Epidermal melanocyte (primary cell): ENCODE results near the gene PHF11.

Experiments
- DNase-seq: peaks from one replicate; pipeline ENCODE4 v3.0.0; 2011; ENCODE audit warnings: low spot score; ENCODE audit not compliant: insufficient read length

PHF11 gene

DNA sequence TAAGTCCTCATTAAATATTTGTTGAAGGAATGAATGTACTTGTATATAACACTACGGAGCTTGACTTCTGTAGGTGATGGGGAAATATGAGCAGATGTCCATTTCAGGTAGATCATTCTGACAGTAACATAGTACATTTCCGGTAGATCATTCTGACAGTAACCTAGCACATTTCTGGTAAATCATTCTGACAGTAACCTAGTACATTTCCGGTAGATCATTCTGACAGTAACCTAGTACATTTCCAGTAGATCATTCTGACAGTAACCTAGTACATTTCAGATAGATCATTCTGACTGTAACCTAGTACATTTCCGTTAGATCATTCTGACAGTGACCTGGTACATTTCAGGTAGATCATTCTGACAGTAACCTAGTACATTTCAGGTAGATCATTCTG, 2.5 kb downstream of the PHF11 start:
- no peak for DNase-seq

DNA sequence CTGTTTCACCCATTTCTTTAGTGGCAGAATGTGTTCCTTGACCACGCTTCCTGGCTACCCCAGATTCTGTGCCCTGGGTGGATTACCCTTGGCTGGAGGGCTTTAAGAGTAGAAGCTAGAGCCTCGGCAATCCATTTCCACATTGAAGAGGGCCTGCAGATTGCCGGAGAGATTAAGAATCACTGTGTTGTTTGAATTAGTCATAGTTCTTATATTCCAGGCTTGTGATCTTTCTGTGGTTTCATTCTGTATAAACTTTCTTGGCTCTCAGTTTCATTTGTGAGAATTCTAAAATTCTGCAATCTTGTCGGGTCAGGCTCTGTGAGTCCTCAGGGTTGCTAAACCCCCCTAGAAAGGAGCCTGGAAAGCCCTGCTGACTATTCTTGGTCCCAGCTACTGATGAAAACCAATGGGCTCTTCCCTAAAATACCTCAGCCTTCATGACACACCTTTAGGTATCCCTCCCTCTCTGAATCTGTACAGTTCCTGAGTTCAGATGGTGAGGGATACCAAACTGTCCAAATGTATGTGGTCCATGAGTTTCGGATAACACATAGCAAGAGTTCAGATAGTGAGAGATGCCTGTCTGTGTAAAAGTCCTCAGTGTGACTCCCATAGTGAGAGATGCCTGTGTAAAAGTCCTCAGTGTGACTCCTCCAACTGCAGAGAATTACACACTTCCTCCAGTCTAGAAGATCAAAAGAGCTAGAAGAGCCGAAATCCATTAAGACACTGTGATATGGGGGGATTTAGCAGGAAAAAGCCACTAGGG, 4.3 kb downstream of the PHF11 start:
- DNase-seq: peak; percentile 88

DNA sequence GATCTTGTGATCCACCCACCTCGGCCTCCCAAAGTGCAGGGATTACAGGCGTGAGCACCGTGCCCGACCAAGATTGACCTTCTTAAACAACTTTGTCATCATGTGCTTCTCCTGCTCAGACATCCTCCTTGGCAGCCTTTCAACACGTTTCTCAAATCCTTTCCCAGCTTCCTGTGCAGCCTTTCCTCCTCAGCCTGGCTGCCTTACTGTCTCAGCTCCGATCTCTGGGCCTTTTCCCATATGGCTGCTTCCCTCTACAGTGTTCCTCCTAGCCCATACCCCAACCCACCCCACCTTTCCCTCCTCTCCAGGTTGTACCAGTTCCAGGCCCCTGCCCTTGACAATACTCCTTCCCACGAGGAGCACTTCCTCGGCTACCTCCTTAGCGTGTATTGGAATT, 7.2 kb downstream of the PHF11 start:
- no peak for DNase-seq

DNA sequence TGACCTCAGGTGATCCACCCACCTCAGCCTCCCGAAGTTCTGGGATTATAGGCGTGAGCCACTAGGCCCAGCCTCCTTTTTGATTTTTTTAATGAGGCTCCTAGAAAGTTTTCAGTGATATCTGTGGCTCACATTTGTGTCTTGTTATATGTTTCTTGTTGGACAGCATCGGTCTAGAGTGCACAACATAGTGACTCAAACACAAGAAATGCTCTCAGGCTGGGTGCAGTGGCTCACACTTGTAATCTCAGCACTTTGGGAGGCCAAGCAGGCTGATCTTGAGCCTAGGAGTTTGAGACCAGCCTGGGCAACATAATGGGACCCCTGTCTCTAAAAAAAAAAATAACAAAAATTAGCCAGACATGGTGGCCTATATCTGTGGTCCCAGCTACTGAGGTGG, 8.2 kb downstream of the PHF11 start:
- no peak for DNase-seq

DNA sequence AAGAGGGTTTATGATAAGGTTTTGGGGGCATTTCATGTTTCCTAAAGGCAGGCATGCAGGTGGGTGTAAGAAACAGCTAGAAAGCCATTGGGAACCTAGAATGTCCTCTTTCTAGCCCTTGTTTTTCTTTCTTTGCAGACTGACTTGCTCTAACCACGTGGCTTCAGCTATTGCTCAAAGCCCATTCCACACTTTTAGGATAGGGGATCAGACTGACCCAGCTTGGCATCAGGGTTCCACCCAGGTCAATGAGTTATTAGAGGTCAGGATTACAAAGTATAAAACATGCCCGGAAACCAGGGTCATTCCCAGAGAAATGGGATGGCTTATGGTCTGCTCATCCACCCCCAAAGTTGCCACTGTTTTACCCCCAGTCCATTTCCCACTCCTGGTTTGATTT, 16.8 kb downstream of the PHF11 start:
- DNase-seq: no peak

DNA sequence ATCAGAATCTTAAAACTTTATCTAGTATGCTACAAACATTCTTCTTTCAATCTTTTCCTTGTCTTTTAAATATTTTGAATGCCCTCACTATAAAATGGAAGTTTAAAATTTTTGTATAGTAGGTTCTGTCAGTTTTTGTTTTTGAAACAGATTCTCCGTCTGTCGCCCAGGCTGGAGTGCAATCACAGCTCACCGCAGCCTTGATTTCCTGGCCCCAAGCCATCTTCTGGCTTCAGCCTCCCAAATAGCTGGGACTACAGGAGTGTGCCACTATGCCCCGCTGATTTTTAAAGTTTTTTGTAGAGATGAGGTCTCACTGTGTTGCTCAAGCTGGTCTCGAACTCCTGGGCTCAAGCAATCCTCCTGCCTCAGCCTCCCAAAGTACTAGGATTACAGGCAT, 20.7 kb downstream of the PHF11 start:
- DNase-seq: no peak

DNA sequence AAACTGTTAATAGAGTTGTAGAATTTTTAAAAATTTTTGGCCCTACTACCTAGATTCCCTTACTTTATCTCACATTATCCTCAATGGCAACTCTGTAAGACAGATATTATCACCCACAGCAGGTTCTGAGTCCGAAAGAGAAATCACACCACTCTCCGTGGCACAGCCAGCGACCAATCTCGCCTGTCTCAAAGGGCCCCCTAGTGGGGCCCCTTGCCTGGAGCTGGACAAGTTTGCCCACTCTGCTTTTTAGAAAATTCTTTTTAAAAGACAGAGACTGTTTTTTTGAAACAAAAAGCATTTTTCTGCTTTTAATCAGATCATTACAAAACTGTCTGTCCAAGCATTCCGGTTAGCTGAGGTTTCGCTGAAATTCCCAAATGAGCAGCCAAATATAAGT, 21.7 kb downstream of the PHF11 start:
- no peak for DNase-seq

DNA sequence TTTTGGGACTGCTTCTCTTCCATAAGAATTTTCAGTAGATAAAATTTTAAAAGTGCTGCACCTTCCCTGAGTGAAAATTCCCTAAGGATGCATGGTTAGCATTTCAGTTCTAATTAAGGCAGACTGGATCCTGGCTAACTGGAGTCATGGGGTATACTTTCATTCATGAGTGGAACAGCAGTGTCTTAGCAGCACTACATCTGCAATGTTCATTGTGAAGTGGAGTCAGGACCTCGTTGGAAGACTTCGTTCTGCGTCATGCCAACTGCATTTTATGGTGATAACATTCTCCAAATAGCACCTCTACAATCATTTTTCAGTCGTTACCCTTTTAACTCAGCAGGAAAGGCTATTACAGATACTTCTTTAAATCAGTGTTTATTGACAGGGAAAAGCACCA, 25.5 kb downstream of the PHF11 start:
- DNase-seq: no peak

DNA sequence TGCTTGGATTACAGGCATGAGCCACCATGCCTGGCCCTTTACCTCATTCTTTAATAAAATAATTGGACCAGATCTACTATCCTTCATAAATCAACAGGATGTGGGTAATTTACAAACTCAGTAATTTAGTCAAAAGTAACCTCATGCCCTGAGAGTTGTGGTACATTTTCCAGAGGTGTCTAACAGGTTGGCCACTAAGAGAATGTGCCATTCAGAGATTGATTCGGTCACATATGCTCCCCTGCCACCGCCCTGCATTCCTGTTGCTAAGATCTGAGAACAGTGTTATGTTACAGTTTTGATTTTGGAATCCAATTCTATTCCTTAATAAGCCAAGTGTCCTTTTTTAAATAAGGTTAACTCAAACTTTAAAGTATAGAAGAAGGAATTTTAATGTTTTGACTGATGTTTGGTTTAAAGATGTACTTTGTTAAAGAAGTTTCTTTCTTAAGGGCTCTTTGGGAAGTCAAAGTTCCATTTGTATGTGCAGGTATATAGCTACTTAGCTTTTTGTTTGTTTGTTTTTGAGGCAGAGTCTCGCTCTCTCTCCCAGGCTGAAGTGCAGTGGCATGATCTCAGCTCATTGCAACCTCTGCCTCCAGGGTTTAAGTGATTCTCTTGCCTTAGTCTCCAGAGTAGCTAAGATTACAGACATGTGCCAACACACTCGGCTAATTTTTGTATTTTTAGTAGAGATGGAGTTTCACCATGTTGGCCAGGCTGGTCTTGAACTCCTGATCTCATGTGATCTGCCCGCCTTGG, 29.2 kb downstream of the PHF11 start:
- no peak for DNase-seq

DNA sequence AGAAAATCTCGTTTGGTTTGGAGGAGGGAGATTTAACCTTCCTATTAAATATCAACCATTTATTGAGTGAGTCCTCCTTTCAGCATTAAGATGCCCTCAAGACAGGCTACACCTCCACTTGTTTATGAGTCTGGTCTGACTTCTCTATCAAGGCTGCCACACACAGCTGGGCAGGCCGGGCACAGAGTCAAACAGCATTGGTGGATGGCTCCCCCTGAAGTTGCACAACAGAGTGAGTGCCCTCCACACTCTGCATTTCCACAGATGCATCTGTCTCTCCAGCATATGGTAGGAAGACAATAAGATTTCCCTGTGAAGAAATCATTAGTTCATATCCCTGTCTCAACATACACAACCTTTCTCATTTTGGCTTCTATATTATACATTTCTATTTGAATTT, 31.4 kb downstream of the PHF11 start:
- DNase-seq: no peak

DNA sequence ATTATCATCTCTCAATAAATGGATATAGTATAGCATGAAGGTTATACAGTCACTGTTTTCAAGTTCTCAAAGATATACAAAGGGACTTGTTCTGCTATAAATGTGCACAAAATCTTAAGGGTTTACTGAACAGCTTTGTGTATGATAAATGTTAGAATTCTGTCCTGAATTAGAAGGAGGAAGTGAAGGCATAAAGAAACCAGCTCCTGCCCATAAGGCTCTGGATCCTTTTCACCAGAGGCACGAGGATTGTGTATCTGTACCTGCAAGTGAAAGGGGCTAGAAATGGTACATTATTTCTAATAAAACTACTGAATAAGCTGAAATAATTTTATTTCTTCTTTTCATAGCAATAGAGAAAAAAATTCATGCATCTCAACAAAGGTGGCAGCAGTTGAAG, 32.4 kb downstream of the PHF11 start:
- DNase-seq: no peak

DNA sequence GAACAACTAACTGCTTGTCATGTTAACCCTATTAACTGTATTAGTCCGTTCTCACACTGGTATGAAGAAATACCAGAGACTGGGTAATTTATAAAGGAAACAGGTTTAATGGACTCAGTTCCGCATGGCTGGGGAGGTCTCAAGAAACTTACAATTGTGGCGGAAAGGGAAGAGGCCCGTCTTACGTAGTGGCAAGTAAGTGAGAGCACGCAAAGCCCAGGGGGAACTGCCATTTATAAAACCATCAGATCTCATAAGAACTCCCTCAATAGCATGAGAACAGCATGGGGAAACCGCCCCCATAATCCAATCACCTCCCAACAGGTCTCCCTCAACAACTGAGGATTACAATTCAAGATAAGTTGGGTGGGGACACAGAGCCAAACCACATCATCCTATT, 34.7 kb downstream of the PHF11 start:
- DNase-seq: no peak

DNA sequence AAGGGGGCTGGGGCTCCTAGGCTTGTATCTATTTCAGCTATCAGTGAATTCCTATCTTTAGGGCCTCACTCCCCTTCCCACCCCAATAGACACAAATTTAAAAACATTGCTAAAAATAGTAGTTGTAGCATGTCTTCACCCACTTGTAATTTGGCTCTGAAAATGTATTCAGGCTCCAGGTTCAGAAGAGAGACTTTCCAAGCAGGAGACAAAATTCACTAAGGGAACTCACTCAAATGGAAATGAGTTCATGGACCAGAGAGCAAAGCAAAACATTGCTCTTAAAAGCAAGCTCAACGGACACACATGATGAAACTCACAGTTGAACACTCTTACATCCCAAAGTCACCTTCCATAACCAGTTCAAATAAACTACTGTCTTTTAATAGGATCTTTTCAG, 36.8 kb downstream of the PHF11 start:
- DNase-seq: no peak

DNA sequence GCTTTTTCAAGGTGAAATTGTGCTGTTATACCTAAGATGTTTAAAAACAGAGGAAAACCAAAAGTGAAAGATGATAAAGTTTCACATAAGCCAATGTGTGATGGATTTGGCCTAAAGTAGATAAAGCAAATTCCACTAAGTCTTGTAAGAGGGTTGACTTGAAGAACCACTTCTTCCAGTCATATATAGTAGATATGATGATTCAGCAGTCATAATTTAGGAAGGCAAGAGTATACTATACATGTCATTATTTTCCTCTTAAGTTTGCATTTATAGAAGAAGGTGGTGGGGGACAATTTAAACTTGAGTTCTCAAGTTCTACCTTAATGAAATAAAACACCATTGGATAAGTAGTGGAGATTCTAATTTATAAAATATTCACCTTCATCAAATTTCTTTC, 37.3 kb downstream of the PHF11 start:
- no peak for DNase-seq

DNA sequence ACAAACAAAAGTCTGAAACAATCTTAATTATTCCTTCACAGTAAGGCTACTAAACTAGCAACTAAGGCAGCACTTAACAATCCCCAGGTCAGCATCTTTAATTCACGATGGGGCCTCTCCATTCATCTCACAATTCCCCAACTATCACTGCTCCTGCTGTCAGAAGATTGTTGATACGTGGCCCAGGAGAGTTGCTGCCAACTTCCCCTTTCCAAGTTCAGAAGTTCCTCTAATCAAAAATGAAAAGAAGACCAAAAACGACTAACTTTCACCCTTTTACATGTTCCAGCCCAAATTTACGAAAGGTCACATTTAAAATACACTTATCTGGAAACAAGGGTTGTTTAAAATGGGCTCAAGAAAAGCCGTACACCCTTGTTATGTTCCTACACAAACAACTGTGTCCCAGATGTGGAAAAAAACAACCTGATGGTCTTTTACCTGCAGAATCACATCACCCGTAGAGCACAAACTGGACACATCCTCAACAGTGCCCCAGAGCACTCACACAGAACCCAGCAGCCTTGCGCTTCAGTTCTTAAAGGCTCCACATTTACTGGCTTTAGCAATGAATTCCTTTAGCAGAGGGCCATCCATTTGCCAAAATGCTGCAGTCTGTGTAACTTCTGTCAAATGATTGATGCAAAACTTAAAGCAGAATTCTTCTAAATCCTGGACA, 38.0 kb downstream of the PHF11 start:
- DNase-seq: no peak

DNA sequence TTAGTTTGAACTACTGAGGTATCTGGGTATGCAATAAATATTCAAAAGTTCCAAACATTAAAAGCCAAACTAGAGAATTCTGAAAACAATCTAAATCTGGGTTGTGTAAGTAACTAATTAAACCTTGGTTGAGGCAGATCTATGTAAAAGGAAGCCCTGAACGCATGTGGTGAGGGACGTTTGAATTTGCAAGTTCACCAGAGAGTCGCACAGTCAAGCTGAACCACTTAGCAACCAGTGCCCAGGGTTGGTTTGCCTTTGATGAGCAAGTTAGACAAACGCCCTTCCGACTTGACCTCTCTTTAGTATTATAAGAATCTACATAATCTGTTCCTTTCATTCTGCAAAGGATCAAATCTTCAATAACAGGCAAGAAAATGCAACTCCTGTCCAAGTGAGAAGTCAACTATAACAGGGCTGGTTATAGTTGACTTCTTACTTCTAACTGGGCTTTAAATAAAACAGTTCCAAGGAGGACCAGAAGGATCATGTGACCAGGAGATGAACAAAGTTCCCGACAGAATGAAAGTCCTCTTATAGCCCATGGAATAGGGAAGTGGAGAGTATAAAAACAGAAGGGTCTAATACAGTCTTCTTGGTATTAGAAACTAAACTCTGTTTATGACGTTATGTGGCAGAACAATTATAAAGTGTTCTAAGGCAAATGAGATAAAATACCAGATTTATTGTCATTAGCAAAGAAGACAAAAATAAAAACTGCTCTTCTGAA, 40.6 kb downstream of the PHF11 start:
- DNase-seq: no peak

DNA sequence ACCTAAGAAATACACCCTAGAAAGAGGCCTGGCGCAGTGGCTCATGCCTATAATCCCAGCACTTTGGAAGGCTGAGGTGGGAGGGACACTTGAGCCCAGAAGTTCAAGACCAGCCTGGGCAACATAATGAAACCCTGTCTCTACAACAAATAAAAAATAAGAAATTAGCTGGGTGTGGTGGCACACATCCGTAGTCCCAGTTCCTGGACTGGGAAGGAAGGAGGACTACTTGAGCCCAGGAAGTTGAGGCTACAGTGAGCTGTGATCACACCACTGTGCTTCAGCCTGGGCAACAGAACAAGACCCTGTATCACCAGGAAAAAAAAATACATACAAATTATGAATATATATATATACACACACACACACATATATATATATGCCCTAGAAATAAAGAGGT, 42.7 kb downstream of the PHF11 start:
- DNase-seq: no peak

DNA sequence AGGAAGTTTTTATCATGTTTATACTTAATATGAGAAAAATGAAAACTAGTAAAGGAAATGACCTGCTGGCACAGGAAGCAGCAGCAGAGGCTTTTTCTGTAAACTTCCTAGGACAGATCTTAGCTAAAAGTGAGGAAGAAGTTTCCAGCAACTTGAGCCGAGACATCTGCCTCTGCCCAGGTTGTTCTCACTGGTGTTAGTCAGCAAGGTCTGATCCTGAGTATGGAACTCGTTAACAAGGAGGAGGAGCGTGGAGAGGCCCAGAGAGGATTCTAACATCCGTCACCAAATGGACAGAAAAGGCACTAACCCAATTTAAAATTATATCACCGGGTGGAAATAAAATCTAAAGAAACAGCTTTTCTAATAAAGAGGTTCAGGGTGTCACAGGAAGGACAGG, 43.6 kb downstream of the PHF11 start:
- no peak for DNase-seq

DNA sequence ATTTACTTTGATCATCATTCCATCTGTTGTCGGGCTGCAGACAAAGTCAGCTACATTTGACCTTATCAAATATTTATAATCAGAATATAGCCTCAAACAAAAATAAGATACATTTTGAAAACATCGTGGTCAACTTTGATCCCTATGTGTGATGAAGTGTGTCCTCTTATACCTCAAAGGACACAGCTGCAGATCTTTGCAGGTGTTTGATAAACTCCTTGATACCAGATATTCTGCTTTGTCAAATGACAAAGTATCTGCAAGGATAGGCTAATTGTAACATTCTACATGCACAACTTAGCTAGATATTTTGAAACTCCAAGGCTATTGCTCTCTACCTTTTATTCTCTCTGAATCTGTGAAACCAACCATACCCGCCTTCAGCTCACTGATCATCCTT, 44.0 kb downstream of the PHF11 start:
- DNase-seq: no peak

DNA sequence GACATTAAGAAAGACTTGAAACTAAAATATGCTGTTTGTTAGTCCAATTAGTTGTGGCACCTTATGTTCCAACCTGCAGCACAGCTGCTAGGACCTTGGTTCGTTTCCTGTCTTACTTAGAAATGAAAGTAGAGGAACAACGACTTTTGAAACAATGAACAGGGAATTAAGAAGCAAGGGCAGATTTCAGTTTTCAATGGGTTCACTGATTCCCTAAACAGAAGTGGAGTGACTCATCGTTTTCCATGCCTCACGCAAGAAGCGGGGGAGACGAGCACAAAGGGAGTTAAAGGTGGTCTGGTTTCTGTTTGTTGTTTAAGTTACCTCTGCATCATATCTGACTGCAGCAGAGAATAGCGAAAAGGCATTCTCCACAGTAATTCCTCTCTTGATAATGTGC, 44.8 kb downstream of the PHF11 start:
- DNase-seq: no peak

DNA sequence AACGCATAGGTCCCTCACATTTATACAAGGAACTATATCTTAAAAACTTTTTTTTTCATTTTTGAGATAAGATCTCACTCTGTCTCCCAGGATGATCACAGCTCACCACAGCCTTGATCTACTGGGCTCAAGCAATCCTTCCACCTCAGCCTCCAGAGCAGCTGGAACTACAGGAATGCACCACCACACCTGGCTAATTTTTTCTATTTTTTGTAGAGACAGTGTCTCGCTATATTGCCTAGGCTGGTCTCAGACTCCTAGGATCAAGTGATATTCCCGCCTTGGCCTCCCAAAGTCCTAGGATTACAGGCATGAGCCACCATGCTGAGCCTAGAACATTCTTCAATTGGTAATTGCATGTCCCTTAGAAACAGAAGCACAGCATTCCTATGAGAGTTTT, 47.9 kb downstream of the PHF11 start:
- DNase-seq: no peak

DNA sequence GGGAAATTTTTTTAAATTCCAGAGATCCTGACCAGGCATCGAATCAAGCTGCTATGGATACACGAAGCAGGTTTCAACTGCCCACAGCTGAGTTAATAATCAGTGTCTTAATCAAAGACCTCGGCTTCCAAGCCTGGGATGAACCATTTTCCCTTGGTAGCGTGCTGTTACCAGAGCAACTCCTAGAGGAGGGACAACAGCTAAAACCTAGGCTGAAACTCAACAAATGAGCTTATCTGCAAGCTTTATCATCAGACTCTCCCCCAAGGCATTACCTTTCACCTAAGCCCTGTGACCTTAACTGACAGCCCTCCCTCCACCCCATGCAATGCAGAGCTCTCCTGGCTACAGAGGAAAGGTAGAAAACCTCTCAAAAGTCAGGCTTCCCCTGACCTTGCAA, 49.9 kb downstream of the PHF11 start:
- DNase-seq: no peak
